Measurements from ENCODE around the gene E2F7.

The E2F7 gene

DNA sequence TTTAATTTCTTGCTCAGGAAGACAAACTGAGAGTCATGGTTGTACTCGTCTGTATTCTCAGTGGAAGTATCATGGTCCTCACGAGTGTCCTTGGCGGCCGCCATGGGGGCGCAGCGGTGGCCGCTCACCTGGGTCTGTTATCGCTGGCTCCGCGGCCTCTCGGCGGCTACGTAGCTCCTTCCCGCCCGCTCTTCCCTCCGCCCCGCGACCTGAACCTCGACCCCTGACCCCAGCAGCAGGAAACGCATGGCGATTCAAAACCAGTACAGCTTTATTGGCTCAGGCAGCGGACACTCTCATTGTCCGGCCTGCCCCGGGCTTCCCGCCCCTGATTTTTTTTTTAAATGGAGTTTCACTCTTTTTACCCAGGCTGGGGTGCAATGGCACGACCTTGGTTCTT is 80.8 kb downstream of the E2F7 start:
- H3K4me3 ChIP-seq (ENCODE audit: low read depth, low read length), result no peak overlapping the region
- H3K9me3 ChIP-seq (ENCODE audit: control insufficient read depth, insufficient read depth, low read length), result no peaks in the 10 kb centered on the region
- no peaks in the 10 kb centered on the region for H3K4me1 ChIP-seq (ENCODE audit: control insufficient read depth, insufficient read depth, low read length)
- no peak overlapping the region for H3K9ac ChIP-seq (ENCODE audit: low read depth, low read length)
- no peaks in the 10 kb centered on the region for H3K27me3 ChIP-seq (ENCODE audit: control insufficient read depth, insufficient read depth, low read length)
- H3K36me3 ChIP-seq (ENCODE audit: control insufficient read depth, insufficient read depth, low read length), result no peaks in the 10 kb centered on the region

DNA sequence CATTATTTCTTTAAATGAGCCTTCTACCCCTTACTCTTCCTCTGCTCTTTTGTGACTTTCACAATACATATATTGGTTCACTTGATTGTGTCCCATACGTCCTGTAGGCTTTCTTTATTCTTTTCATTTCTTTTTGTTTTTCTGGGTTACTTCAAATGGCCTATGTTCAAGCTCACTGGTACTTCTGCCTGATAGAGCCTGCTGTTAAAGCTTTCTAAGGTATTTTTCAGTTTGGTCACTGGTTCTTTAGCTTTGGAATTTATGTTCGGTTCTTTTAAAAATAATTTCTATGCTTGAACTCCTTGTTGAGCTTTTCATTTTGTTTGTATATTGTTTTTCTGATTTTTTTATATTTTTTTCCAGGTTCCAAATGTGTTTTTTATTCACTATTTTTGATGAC is 81.9 kb downstream of the E2F7 start:
- Histone ChIP-seq H3K27me3 (ENCODE audit: control insufficient read depth, insufficient read depth, low read length) (no peaks in the 10 kb centered on the region), H3K36me3 (ENCODE audit: control insufficient read depth, insufficient read depth, low read length) (no peaks in the 10 kb centered on the region), H3K4me3 (ENCODE audit: low read depth, low read length) (no peak overlapping the region), H3K9ac (ENCODE audit: low read depth, low read length) (no peak overlapping the region), H3K9me3 (ENCODE audit: control insufficient read depth, insufficient read depth, low read length) (no peaks in the 10 kb centered on the region), H3K4me1 (ENCODE audit: control insufficient read depth, insufficient read depth, low read length) (no peaks in the 10 kb centered on the region)

DNA sequence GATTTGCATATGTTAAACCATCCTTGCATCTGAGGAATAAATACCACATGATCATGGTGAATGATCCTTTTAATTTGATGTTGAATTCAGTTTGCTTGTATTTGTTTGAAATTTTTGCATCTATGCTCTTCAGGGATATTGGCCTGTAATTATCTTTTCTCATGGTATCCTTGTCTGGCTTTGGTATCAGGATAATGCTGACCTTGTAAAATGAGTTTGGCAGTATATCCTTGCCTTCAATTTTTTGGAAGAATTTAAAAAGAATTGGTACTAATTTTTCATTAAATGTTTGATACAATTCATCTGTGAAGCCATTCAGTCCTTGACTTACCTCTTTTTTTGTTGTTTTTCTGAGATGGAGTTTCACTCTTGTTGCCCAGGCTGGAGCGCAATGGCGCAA is 85.2 kb downstream of the E2F7 start:
- Histone ChIP-seq H3K27me3 (ENCODE audit: control insufficient read depth, insufficient read depth, low read length) (no peaks in the 10 kb centered on the region), H3K4me1 (ENCODE audit: control insufficient read depth, insufficient read depth, low read length) (no peaks in the 10 kb centered on the region), H3K9ac (ENCODE audit: low read depth, low read length) (no peak overlapping the region), H3K9me3 (ENCODE audit: control insufficient read depth, insufficient read depth, low read length) (no peaks in the 10 kb centered on the region), H3K4me3 (ENCODE audit: low read depth, low read length) (no peak overlapping the region), H3K36me3 (ENCODE audit: control insufficient read depth, insufficient read depth, low read length) (no peaks in the 10 kb centered on the region)

DNA sequence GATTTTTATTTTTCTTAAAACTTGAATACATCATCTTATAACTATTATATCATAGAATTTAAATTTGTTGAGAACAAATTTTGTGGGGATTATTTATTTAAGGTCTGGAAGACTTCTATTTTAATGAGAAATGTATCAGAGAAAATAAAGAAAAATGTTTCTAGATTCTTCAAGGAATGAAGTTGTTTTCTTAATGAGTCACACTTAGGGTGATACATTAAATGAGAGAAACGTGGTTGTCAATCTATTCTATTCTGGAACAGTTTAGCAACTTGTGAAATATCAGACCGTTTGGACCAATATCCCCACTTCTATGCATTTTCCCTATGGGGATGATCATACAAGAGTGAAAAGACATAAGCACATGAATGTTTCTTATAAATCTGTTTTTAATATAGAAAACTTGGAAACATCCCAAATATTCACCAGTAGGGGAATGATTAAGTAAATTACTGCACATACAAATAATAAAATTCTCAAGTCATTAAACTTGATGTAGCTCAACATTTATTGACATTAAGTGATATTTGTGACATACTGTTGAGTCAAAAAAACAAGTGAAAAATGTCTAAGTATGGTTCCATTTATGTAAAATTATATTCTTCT is 88.5 kb downstream of the E2F7 start:
- H3K4me3 ChIP-seq (ENCODE audit: low read depth, low read length), result no peak overlapping the region
- H3K9me3 ChIP-seq (ENCODE audit: control insufficient read depth, insufficient read depth, low read length), result no peaks in the 10 kb centered on the region
- no peak overlapping the region for H3K9ac ChIP-seq (ENCODE audit: low read depth, low read length)
- H3K27me3 ChIP-seq (ENCODE audit: control insufficient read depth, insufficient read depth, low read length), result no peaks in the 10 kb centered on the region
- peaks cover 5% of the 10 kb centered on the region for H3K4me1 ChIP-seq (ENCODE audit: control insufficient read depth, insufficient read depth, low read length)
- no peaks in the 10 kb centered on the region for H3K36me3 ChIP-seq (ENCODE audit: control insufficient read depth, insufficient read depth, low read length)
